Neural progenitor cell (in vitro differentiated cells): Measurements from ENCODE around the gene DCANP1. TPM values are rescaled to one million over a fixed set of nuclear protein-coding genes. Genes with fewer than 3 reads are reported as not detected.

ENCODE experiments used
- DNase-seq: peaks from one replicate; pipeline ENCODE4 v3.0.0-alpha.2; 2016; ENCODE audit warnings: low spot score
- H2AFZ ChIP-seq: fragments of 200-600 bp; sonication (generic); replicated peaks from 2 replicates; pipeline ENCODE4 v1.6.1; 2016; ENCODE audit warnings: antibody characterized with exemption
- H3F3A ChIP-seq: fragments of 200-600 bp; sonication (generic); 2 replicates; pipeline ENCODE4 v1.6.1; 2016; ENCODE audit warnings: antibody characterized with exemption, low read depth
- H3K27ac ChIP-seq: fragments of 200-600 bp; sonication (generic); 2 replicates; pipeline ENCODE4 v1.5.1; 2016; ENCODE audit warnings: mild to moderate bottlenecking
- H3K27me3 ChIP-seq: fragments of 200-600 bp; sonication (generic); 2 replicates; pipeline ENCODE4 v1.6.1; 2016; ENCODE audit warnings: mild to moderate bottlenecking, moderate library complexity
- H3K36me3 ChIP-seq: fragments of 200-600 bp; sonication (generic); 2 replicates; pipeline ENCODE4 v1.5.1; 2016
- H3K4me1 ChIP-seq: fragments of 200-600 bp; sonication (generic); 2 replicates; pipeline ENCODE4 v1.6.1; 2016; ENCODE audit warnings: mixed run types
- H3K4me2 ChIP-seq: fragments of 200-600 bp; sonication (generic); 2 replicates; pipeline ENCODE4 v1.6.1; 2016
- H3K4me3 ChIP-seq: fragments of 200-600 bp; sonication (generic); 2 replicates; pipeline ENCODE4 v1.5.1; 2016
- H3K79me2 ChIP-seq: fragments of 200-600 bp; sonication (generic); 2 replicates; pipeline ENCODE4 v1.6.1; 2016; ENCODE audit warnings: low read depth
- H3K9ac ChIP-seq: fragments of 200-600 bp; sonication (generic); 2 replicates; pipeline ENCODE4 v1.6.1; 2016
- H3K9me3 ChIP-seq: fragments of 200-600 bp; sonication (generic); 2 replicates; pipeline ENCODE4 v1.5.1; 2016; ENCODE audit warnings: low read depth
- H4K20me1 ChIP-seq: fragments of 200-600 bp; sonication (generic); 2 replicates; pipeline ENCODE4 v1.6.1; 2016; ENCODE audit warnings: low read depth
- H3K27ac Mint-ChIP-seq: 3 replicates; pipeline ENCODE4 v1.8.0; 2021; ENCODE audit warnings: mixed read lengths
- H3K27me3 Mint-ChIP-seq: 2 replicates; pipeline ENCODE4 v1.8.0; 2022; ENCODE audit warnings: low read depth, mild to moderate bottlenecking, inconsistent platforms, moderate library complexity, mixed read lengths; ENCODE audit not compliant: insufficient read depth
- H3K36me3 Mint-ChIP-seq: 3 replicates; pipeline ENCODE4 v1.8.0; 2021; ENCODE audit warnings: mixed read lengths
- H3K4me1 Mint-ChIP-seq: 3 replicates; pipeline ENCODE4 v1.8.0; 2021; ENCODE audit warnings: mixed read lengths
- H3K4me3 Mint-ChIP-seq: 3 replicates; pipeline ENCODE4 v1.8.0; 2021; ENCODE audit warnings: mild to moderate bottlenecking, moderate library complexity, mixed read lengths
- H3K9me3 Mint-ChIP-seq: 3 replicates; pipeline ENCODE4 v1.8.0; 2020; ENCODE audit warnings: mixed read lengths
- EZH2 ChIP-seq: fragments of 200-600 bp; sonication (generic); IDR thresholded peaks from 2 replicates; pipeline ENCODE4 v1.6.1; 2017; ENCODE audit warnings: antibody characterized with exemption, mild to moderate bottlenecking, moderate library complexity
- EZH2phosphoT487 ChIP-seq: fragments of 200-600 bp; sonication (generic); IDR thresholded peaks from 2 replicates; pipeline ENCODE4 v1.6.1; 2017; ENCODE audit warnings: antibody characterized with exemption
- total RNA-seq: library from RNA; depleted of rRNA; stranded (reverse); fragments of >200 nt; gene quantifications from 2 replicates; pipeline ENCODE4 v1.2.3, GENCODE V29; 2015; ENCODE audit warnings: low replicate concordance
- TF ChIP-seq, protein P1 (sequence below): fragments of 200-600 bp; sonication (generic); IDR thresholded peaks from 2 replicates; pipeline ENCODE4 v1.5.1; 2017; ENCODE audit warnings: antibody characterized with exemption, mild to moderate bottlenecking

The DCANP1 gene
- total RNA-seq, 1 donor from 2014 or later = not detected

DNA sequence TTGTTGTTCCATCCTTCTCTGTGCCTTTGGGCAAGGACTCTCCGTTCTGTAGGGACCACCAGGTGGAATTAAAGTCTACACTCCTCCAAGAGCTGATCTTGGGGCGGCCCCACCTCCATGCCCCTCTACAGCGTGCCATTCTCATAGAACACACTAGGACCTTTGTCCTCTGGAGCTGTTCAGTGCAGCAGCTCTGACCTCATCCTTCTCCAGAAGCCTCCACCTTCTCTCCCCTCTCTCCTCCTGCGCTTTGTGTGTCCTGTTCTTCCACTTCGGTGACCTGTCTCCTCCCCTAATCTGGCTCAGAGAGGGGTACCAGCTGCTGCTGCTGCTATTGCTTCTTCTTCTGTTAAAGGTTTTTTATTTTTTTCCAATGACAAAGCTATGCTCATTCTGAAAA lies 46.3 kb downstream of the DCANP1 start:
- Histone ChIP-seq H3F3A (peaks cover 30% of the 10 kb centered on the region), H3K27me3 (peaks cover 81% of the 10 kb centered on the region), H3K4me3 (no peak overlapping the region), H3K27ac (no peak overlapping the region), H3K36me3 (no peaks in the 10 kb centered on the region), H3K9ac (no peak overlapping the region), H2AFZ (no peak overlapping the region), H3K9me3 (no peaks in the 10 kb centered on the region), H3K79me2 (peaks cover 28% of the 10 kb centered on the region), H3K4me2 (peak overlapping the region; percentile 89), H3K4me1 (peaks cover 20% of the 10 kb centered on the region), H4K20me1 (peaks cover 23% of the 10 kb centered on the region)
- H3K4me3 Mint-ChIP-seq = peak overlapping the region; percentile 95
- no peak overlapping the region for H3K27ac Mint-ChIP-seq
- H3K4me1 Mint-ChIP-seq = peaks cover 32% of the 10 kb centered on the region
- TF ChIP-seq, protein P1, sequence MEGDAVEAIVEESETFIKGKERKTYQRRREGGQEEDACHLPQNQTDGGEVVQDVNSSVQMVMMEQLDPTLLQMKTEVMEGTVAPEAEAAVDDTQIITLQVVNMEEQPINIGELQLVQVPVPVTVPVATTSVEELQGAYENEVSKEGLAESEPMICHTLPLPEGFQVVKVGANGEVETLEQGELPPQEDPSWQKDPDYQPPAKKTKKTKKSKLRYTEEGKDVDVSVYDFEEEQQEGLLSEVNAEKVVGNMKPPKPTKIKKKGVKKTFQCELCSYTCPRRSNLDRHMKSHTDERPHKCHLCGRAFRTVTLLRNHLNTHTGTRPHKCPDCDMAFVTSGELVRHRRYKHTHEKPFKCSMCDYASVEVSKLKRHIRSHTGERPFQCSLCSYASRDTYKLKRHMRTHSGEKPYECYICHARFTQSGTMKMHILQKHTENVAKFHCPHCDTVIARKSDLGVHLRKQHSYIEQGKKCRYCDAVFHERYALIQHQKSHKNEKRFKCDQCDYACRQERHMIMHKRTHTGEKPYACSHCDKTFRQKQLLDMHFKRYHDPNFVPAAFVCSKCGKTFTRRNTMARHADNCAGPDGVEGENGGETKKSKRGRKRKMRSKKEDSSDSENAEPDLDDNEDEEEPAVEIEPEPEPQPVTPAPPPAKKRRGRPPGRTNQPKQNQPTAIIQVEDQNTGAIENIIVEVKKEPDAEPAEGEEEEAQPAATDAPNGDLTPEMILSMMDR = no peak
- no peak for TF ChIP-seq EZH2phosphoT487
- TF ChIP-seq EZH2 = no peak
- H3K27me3 Mint-ChIP-seq = peaks cover 3% of the 10 kb centered on the region
- peaks cover 2% of the 10 kb centered on the region for H3K36me3 Mint-ChIP-seq
- H3K9me3 Mint-ChIP-seq = peaks cover 3% of the 10 kb centered on the region
- DNase-seq = peak; percentile 48

DNA sequence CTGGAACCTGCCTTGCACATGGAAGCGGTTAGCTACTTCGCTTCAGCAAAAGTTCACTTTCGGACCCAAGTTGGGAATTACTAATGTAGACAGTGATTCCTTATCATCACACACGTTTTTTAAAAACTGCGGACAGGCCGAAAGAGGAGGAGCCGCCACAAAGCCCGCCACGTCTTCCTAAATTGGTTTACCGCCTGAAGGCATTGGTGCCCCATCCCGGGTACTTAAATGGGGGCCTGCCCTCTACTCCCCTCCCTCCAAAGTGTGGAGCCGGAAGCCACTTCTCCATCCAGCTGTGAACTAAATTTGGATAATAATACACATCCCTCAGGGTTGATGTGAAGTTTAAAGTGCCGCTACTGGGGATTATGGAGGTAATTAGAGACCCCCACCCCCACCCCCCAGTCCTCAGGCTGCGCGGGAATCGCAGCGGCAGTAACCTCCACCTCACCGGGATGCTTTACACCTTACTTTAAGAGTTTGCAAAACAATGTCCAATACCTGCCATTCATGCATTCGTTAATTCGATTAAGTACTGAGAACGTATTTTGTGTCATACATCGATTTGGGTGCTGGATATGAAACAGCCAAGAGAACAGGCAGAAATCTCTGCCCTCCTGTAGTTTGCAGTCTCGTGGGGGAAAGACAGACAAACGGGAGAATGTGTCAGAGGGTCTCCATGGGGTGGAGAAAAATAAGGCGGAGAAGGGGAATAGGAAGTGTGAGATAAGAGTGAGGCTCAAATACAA lies 47.2 kb downstream of the DCANP1 start:
- peak overlapping the region; percentile 82 for H3K4me3 ChIP-seq
- peak overlapping the region; percentile 89 for H3K4me2 ChIP-seq
- Mint-ChIP-seq H3K36me3 (peaks cover 2% of the 10 kb centered on the region), H3K27ac (peak overlapping the region; percentile 97), H3K27me3 (peaks cover 3% of the 10 kb centered on the region), H3K4me1 (peaks cover 37% of the 10 kb centered on the region), H3K9me3 (peaks cover under 1% of the 10 kb centered on the region), H3K4me3 (peak overlapping the region; percentile 95)
- H3K36me3 ChIP-seq = no peaks in the 10 kb centered on the region
- peaks cover 20% of the 10 kb centered on the region for H3K4me1 ChIP-seq
- H3K9me3 ChIP-seq = no peaks in the 10 kb centered on the region
- H2AFZ ChIP-seq = peak overlapping the region; percentile 92
- peaks cover 32% of the 10 kb centered on the region for H4K20me1 ChIP-seq
- peaks cover 74% of the 10 kb centered on the region for H3K27me3 ChIP-seq
- DNase-seq = peak; percentile 32
- peaks cover 36% of the 10 kb centered on the region for H3K79me2 ChIP-seq
- H3F3A ChIP-seq = peaks cover 30% of the 10 kb centered on the region
- no peak overlapping the region for H3K9ac ChIP-seq
- TF ChIP-seq EZH2phosphoT487 = peak; percentile 60
- TF ChIP-seq EZH2 = peak; percentile 87
- TF ChIP-seq, protein P1 = no peak
- no peak overlapping the region for H3K27ac ChIP-seq

DNA sequence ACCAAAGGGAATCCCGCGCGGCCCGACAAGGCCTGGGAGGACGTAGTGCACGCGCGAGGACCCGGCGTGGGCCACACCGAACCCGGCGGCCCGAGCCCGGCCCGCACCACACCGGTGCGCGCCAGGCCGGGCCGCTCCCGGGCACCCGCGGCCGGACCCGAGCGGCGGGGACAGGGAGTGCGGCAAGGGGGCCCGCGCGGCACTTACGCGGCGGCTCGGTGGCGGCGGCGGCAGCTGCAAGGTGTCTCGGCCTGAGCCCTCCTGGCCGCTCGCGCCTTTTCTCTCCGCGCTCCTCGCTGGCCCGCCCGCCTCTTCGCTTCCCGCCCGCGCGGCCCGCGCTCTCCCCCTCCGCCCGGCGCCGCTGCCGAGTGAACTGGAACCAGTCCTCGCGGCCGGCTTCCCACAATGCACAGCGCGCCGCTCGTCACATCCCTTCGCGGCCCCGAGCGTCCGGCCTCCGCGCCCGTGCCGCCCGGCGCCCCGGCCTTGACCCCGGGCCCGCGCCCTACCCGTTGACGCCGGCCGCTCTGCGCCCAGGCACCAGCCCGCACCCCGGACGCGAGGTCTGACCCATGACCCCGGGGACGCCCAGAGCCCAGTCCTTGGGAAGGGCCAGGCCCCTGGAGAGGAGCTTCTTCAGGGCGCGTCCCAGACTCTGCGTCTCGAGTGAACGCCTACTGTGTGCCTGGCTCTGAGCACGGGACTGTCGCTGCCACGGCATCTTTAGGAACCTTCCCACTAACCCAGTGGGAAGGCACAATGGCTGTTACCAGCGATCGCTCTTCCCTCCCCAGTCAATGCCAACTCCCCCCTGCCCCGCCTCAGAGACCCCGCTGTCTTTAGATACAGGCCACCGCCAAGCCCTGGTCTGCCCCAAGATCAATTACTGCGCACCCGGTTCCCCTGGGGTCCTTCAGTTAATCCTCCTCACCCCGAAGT lies 48.0 kb downstream of the DCANP1 start, which contains the start of gene MACROH2A1:
MACROH2A1 (minus strand) TSS at position 377 of the 939 bp plus-strand sequence. CDS start 10,138 bp downstream, outside the sequence.
- Histone ChIP-seq H4K20me1 (peaks cover 41% of the 10 kb centered on the region), H3K4me2 (peak within 1 kb of the TSS; percentile 89), H3K27ac (no peak within 1 kb of the TSS), H3K9me3 (no peaks in the 10 kb centered on the region), H3K79me2 (peaks cover 45% of the 10 kb centered on the region), H3K27me3 (peaks cover 66% of the 10 kb centered on the region), H3K4me3 (peak within 1 kb of the TSS; percentile 82), H3F3A (peaks cover 30% of the 10 kb centered on the region), H3K9ac (peak within 1 kb of the TSS; percentile 71), H3K36me3 (no peaks in the 10 kb centered on the region), H3K4me1 (peaks cover 20% of the 10 kb centered on the region), H2AFZ (peak within 1 kb of the TSS; percentile 92)
- Mint-ChIP-seq H3K27ac (peak within 1 kb of the TSS; percentile 97), H3K36me3 (peaks cover 7% of the 10 kb centered on the region), H3K9me3 (no peaks in the 10 kb centered on the region), H3K4me1 (peaks cover 40% of the 10 kb centered on the region), H3K4me3 (peak within 1 kb of the TSS; percentile 95), H3K27me3 (peaks cover 3% of the 10 kb centered on the region)
- DNase-seq = peak; percentile 92
- no peak for TF ChIP-seq EZH2
- TF ChIP-seq, protein P1 = no peak
- no peak for TF ChIP-seq EZH2phosphoT487
